Stomach smooth muscle (tissue), 2 donors: ENCODE measurements around the gene MCM8.

Source experiments
- H3K27ac ChIP-seq: one replicate; pipeline ENCODE4 v1.7.0; 2013; ENCODE audit warnings: mild to moderate bottlenecking, low read length, inconsistent platforms
- H3K27me3 ChIP-seq, 2 donors: one replicate each; pipeline ENCODE4 v1.7.0; 2013; ENCODE audit warnings: low read length in 2 of 2; ENCODE audit not compliant: insufficient read depth in 2 of 2, control insufficient read depth in 1 of 2
- H3K36me3 ChIP-seq, 2 donors: one replicate each; pipeline ENCODE4 v1.7.0; 2013; ENCODE audit warnings: low read length in 2 of 2; ENCODE audit not compliant: control insufficient read depth in 2 of 2, insufficient read depth in 2 of 2
- H3K4me1 ChIP-seq: one replicate; pipeline ENCODE4 v1.7.0; 2013; ENCODE audit warnings: low read length; ENCODE audit not compliant: control insufficient read depth, insufficient read depth
- H3K4me3 ChIP-seq, 2 donors: one replicate each; pipeline ENCODE4 v1.7.0; 2013; ENCODE audit warnings: low read length in 2 of 2
- H3K9ac ChIP-seq, 2 donors: one replicate each; pipeline ENCODE4 v1.7.0; 2013; ENCODE audit warnings: low read length in 2 of 2, mild to moderate bottlenecking in 1 of 2
- H3K9me3 ChIP-seq, 2 donors: one replicate each; pipeline ENCODE4 v1.7.0; 2013; ENCODE audit warnings: low read length in 2 of 2; ENCODE audit not compliant: control insufficient read depth in 2 of 2
- donor health status: healthy.
- donor health status: Pancreatic carcinoma.

MCM8 gene

DNA sequence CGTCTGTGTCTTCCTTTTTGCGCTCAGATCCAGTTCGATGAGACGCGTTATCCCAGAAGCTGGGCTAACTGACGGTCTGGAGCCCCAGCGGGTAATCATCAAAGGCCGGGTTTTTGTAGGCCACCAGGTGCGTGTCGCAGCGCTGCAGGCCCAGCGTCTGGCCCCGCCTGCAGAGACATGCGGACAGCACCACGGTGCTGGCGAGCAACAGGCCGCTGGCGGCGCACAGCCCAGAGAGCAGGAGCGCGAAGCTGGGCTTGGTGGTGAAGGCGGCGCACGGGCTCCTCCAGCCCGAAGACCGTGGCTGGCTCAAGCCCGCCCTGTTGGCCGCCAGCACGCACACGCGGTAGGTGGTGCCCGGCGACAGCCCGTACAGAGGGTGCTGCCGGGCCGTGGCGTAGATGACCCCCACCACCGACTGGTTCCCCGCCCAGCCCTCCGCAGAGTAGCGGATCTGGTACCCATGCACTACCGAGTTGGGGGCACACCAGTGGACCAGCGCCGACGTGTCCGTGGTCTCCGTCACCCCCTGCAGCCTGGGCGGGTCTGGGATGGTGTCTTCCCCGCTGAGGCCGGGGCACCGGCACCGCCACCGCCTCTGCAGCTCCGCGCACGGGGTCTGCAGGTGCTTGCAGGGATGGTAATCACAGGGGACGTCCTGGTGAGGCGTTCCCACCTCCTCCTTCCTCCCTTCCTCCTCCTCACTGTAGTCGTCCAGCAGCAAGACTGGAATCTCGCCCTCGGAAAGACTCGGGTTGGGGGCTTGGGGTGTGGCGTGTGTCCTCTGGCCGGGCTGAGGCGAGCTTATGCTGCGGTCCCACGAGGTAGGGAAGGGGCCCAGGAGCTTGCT, 90.7 kb downstream of the MCM8 start:
- Histone ChIP-seq H3K4me1 (peaks cover 14% of the 10 kb centered on the region), H3K27ac (no peak overlapping the region), H3K36me3 (peaks cover 9 to 24% of the 10 kb centered on the region in 2 donors), H3K27me3 (no peaks in the 10 kb centered on the region), H3K4me3 (no peak overlapping the region), H3K9me3 (no peaks in the 10 kb centered on the region), H3K9ac (no peak overlapping the region)

DNA sequence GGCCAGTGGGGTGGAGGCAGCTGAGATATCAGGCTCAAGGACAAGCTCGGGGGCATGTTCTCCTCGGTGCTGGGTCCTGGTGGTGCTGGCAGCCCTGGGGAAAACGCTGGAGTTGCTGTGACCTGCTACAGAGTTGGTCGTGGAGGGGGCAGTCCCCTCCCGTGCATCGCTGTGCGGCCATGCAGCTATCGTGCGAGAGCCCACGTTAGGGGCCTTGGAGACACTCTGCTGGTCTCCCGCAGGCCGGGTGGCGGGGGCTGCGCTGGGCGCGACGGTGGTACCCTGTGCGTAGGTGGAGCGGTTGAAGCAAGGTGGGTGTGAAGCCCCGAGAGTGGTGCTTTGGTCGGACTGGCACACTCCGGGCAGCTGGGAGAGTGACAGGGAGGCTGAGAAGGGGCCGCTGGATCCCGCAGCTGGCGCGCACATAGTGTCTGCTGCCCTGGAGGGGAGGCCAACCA, 91.4 kb downstream of the MCM8 start:
- no peak overlapping the region for H3K4me3 ChIP-seq
- H3K36me3 ChIP-seq: peaks cover 9 to 24% of the 10 kb centered on the region in 2 donors
- peaks cover 14% of the 10 kb centered on the region for H3K4me1 ChIP-seq
- H3K9ac ChIP-seq: no peak overlapping the region
- H3K27ac ChIP-seq: no peak overlapping the region
- H3K9me3 ChIP-seq: no peaks in the 10 kb centered on the region
- no peaks in the 10 kb centered on the region for H3K27me3 ChIP-seq

DNA sequence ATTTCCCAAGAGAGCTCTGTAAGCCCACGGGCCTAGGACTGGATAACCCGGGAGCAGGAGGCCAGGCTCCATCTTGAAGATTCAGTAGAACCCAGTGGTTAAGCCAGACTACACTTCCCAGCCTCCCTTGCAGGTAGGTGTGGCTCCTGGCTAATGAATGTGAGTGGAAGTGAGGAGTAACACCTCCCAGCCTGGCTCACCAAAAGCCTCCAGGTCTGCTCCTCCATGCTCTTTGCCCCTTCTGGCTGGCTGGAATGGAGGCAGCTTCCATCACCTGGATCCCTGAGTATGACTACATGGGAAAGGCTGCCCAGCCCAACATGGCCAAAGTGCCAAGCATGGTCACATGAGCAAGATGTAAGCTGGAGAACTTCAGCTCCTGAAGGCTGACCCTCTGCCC, 93.7 kb downstream of the MCM8 start:
- Histone ChIP-seq H3K4me3 (no peak overlapping the region), H3K27me3 (no peaks in the 10 kb centered on the region), H3K36me3 (peaks cover 9 to 18% of the 10 kb centered on the region in 2 donors), H3K9ac (no peak overlapping the region), H3K4me1 (peaks cover 2% of the 10 kb centered on the region), H3K9me3 (no peaks in the 10 kb centered on the region), H3K27ac (no peak overlapping the region)

DNA sequence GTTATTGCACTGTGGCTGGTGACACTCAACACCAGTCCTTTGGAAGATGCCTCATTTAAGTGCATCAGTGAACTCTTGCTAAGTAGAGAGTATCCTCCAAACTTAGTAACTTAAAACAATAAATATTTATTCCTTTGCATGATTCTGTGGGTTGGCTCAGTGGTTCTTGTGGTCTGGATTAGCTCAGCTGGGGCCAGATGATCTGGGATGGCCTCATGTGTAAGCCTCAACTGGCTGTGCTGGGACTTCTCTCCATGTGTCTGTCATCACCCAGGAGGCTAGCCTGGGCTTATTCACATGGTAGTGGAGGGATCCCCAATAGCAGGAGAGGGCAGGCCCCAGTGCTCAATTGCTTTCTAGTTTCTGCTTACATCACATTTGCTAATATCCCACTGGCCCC, 95.1 kb downstream of the MCM8 start:
- Histone ChIP-seq H3K27ac (no peak overlapping the region), H3K27me3 (no peaks in the 10 kb centered on the region), H3K9ac (no peak overlapping the region), H3K36me3 (peaks cover 7 to 16% of the 10 kb centered on the region in 2 donors), H3K9me3 (no peaks in the 10 kb centered on the region), H3K4me3 (no peak overlapping the region), H3K4me1 (peaks cover under 1% of the 10 kb centered on the region)

DNA sequence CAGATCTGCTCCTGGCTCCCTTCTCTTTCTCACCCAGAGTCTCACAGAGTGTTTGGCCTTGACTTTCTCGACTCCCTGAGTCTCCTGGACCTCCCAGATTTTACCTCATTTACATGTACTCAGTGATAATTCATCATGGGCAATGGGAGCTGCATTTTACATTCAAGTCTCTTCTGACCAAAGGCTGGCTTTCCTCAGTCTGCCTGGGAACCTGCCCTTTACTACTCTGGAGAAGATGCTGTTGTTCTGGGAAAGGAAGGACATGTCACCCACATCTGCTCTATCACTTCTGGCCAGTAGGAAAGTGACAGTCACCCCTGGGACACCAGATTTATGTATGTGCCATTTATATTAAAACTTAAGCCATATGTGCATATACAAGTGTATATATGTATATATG, 96.0 kb downstream of the MCM8 start:
- Histone ChIP-seq H3K27ac (no peak overlapping the region), H3K4me3 (no peak overlapping the region), H3K9me3 (no peaks in the 10 kb centered on the region), H3K36me3 (peaks cover 2 to 10% of the 10 kb centered on the region in 2 donors), H3K9ac (no peak overlapping the region), H3K27me3 (no peaks in the 10 kb centered on the region), H3K4me1 (peaks cover 9% of the 10 kb centered on the region)

DNA sequence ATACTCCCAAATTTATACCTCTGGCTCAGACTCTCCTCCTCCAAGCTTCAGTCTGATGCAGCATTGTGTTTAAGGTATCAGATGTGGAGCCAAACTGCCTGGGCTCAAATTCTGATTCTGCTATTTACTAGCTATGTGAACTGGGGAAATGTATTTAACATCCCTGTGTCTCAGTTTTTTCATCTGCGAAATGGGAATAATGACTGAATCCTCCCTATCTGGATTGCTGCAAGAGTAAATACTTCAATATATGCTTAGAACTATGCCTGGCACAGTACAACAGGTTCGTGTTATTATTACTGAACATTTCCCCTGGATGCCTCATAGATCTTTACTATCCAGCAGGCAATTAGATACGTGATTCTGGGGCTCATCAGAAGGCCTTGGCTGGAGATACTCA, 97.9 kb downstream of the MCM8 start:
- H3K27ac ChIP-seq: no peak overlapping the region
- H3K9ac ChIP-seq: no peak overlapping the region
- no peaks in the 10 kb centered on the region for H3K9me3 ChIP-seq
- H3K4me1 ChIP-seq: peaks cover 19% of the 10 kb centered on the region
- peaks cover 0 to 4% of the 10 kb centered on the region in 2 donors for H3K36me3 ChIP-seq
- H3K27me3 ChIP-seq: no peaks in the 10 kb centered on the region
- H3K4me3 ChIP-seq: no peak overlapping the region
